Skeletal muscle tissue (tissue), 4 donors: ENCODE data around the gene PFDN6. TPM values are rescaled to one million over a fixed set of nuclear protein-coding genes. Genes with fewer than 3 reads are reported as not detected.
A peak's percentile ranks its signal among the peaks of the same experiment; 100 is the strongest.
"Not testable (repeated sequence)": the region's sequence is repeated elsewhere in the genome, so short reads cannot be mapped to it uniquely, and the experiment has no call there.

ENCODE experiments used
- H3K27ac ChIP-seq: one replicate; pipeline ENCODE4 v1.7.0; 2013; ENCODE audit warnings: mild to moderate bottlenecking, low read depth, low read length, inconsistent platforms
- H3K27me3 ChIP-seq, 3 donors: one replicate each; pipeline ENCODE4 v1.7.0; 2013; ENCODE audit warnings: low read length in 3 of 3; ENCODE audit not compliant: control insufficient read depth in 3 of 3, insufficient read depth in 3 of 3
- H3K36me3 ChIP-seq, 3 donors: one replicate each; pipeline ENCODE4 v1.7.0; 2013; ENCODE audit warnings: low read length in 3 of 3; ENCODE audit not compliant: control insufficient read depth in 3 of 3, insufficient read depth in 3 of 3
- H3K4me1 ChIP-seq, 3 donors: one replicate each; pipeline ENCODE4 v1.7.0; 2013; ENCODE audit warnings: low read length in 3 of 3, mild to moderate bottlenecking in 3 of 3; ENCODE audit not compliant: control insufficient read depth in 3 of 3, insufficient read depth in 3 of 3
- H3K4me3 ChIP-seq, 3 donors: one replicate each; pipeline ENCODE4 v1.7.0; 2013; ENCODE audit warnings: low read length in 3 of 3
- H3K9ac ChIP-seq, 3 donors: one replicate each; pipeline ENCODE4 v1.7.0; 2013; ENCODE audit warnings: low read length in 3 of 3, mild to moderate bottlenecking in 3 of 3, moderate library complexity in 2 of 3, low read depth in 1 of 3
- H3K9me3 ChIP-seq, 3 donors: one replicate each; pipeline ENCODE4 v1.7.0; 2013; ENCODE audit warnings: low read length in 3 of 3; ENCODE audit not compliant: control insufficient read depth in 3 of 3
- total RNA-seq: library from RNA; depleted of rRNA; stranded (reverse); fragments of >200 nt; gene quantifications from one replicate; pipeline ENCODE4 v1.2.3, GENCODE V29; 2014
- donor health status: Osteomylitis.

PFDN6 gene
- total RNA-seq, 1 donor from 2014 or later: 27.1 TPM

DNA sequence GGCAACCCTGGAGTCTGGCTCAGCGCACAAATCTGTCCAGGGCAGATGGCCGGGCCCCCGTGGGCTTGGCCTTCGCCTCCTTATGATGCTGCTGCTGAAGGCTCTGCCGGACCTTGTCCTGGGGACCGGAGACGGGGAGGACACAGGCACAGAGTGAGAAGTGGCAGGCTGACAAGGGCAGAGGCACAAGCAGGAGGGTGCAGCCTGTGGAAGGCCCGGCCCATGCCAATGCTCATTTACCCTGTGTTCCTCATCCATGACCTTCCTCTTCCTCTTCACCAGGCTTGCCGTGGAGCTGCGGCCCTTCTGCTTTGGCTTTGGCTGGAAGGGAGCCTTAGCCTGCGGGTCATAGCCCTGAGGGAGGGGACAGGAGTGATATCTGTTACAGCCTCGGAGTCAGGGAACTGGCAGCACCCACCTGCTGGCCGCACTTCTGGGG lies 10.1 kb upstream of the PFDN6 start:
- Histone ChIP-seq H3K27me3 (no peaks in the 10 kb centered on the region), H3K9ac (peak overlapping the region in 2 of 3 donors; percentile 33 to 54), H3K27ac (no peak overlapping the region), H3K4me3 (no peak overlapping the region), H3K36me3 (peaks cover 47 to 50% (median 50%) of the 10 kb centered on the region in 3 donors), H3K4me1 (peaks cover 41 to 59% (median 51%) of the 10 kb centered on the region in 3 donors), H3K9me3 (no peaks in the 10 kb centered on the region)

DNA sequence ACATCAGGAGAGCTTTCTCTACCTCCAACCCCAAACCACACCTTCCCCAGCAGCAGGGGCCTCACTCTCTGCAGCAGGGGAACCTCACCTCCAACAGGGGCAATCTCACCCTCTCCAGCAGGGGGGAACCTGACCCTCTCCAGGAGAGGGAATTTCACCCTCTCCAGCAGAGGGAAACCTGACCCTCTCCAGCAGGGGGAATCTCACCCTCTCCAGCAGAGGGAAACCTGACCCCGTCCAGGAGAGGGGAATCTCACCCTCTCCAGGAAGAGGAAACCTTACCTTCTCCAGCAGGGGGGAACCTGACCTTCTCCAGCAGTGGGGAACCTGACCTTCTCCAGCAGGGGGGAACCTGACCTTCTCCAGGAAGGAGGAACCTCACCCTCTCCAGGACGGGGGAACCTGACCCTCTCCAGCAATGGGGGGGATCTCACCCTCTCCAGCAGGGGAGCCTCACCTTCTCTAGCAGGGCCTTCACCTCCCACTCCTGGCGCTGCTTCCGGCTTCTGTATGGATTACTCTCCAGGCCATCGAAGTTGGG lies 9.4 kb upstream of the PFDN6 start:
- Histone ChIP-seq H3K4me1 (peaks cover 34 to 51% (median 47%) of the 10 kb centered on the region in 3 donors), H3K9ac (peak overlapping the region in 1 of 3 donors; percentile 54), H3K27me3 (no peaks in the 10 kb centered on the region), H3K9me3 (no peaks in the 10 kb centered on the region), H3K27ac (no peak overlapping the region), H3K36me3 (peaks cover 46 to 49% (median 47%) of the 10 kb centered on the region in 3 donors), H3K4me3 (no peak overlapping the region)

DNA sequence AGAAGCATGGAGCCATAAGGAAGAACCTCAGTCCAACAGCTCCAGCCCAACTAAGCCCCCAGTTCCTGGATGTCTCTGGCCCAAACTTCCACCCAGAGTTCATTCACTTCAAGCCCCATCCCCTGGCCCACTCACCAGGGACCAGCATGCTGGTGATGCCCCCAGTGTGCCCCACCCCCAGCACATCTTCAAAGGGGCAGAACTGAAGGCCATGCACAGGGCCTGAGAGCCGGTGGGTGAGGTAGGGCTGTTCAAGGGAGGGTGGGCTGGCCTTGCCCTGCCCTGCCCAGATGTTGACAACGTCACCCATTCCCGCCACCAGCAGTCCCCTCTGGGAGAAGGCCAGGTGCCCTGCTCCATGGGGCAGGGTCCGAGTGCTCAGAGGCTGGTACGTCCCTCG lies 8.9 kb upstream of the PFDN6 start:
- Histone ChIP-seq H3K36me3 (peaks cover 43 to 47% (median 44%) of the 10 kb centered on the region in 3 donors), H3K27ac (no peak overlapping the region), H3K9me3 (no peaks in the 10 kb centered on the region)

DNA sequence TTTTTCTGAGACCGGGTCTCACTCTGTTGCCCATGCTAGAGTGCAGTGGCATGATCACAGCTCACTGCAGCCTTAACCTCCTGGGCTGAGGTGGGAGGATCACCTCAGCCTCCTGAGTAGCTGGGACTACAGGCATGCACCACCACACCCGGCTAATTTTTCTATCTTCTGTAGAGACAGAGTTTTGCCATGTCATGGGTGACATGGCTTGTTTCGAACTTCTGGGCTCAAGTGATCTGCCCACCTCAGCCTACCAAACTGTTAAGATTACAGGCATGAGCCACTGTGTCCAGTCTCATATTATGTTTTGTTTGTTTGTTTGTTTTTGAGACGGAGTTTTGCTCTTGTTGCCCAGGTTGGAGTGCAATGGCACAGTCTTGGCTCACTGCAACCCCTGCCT lies 4.2 kb upstream of the PFDN6 start:
- peaks cover 40 to 52% (median 44%) of the 10 kb centered on the region in 3 donors for H3K36me3 ChIP-seq
- not testable (repeated sequence) for H3K9me3 ChIP-seq, H3K27ac ChIP-seq, H3K27me3 ChIP-seq, H3K9ac ChIP-seq, H3K4me3 ChIP-seq
- peaks cover 16 to 30% (median 24%) of the 10 kb centered on the region in 3 donors for H3K4me1 ChIP-seq

More for the DNA sequence above, 8.9 kb upstream of the PFDN6 start:
- no peaks in the 10 kb centered on the region for H3K27me3 ChIP-seq
- peak overlapping the region in 1 of 3 donors; percentile 54 for H3K9ac ChIP-seq
- H3K4me1 ChIP-seq: peaks cover 33 to 46% (median 45%) of the 10 kb centered on the region in 3 donors
- no peak overlapping the region for H3K4me3 ChIP-seq

DNA sequence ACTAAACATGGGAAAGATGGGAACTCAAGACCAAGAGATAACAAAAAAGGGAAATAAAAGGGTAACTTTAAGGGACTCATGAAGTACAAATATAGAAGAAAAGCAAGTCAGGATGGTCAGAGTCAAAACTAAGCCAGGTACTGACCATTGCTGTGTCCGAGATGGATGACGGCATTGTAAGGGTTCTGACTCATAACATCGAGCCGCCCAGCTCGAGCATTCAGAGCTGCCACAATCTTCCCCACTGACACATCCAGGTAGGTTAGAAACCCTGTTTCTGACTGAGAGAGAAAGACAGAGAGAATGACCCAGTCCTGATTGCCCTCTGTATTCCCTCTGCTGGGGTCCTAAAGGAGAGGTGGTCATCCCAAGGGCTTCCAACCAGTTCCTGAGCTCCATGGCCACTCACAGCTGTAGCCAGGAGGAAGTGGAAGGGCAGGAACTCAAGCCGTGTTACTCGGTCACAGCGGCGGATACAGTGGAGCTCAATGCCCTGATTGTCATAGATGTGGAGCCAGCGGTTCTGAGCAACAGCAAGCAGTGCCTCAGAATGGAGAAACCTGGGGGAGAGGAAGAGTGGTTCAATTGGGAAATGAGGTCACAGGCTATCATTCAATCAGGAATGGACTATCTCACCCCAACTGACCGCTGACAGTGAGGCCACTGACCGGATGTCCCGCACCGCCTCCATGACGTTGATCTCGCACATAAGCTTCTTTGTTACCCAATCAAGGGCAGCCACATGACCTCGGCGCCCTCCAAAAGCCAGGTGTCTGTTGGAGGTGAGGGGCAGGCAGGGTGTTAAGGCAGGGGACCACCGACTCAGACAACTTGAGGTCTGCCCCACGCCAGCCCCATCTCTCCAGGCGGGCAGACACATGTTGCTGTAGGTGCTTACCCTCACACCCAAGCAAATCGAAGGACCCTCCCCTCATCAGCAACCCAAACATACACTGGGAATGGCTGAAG lies 2.2 kb upstream of the PFDN6 start:
- H3K9ac ChIP-seq: no peak overlapping the region
- no peaks in the 10 kb centered on the region for H3K27me3 ChIP-seq
- no peak overlapping the region for H3K27ac ChIP-seq
- H3K4me1 ChIP-seq: peaks cover 19 to 29% (median 23%) of the 10 kb centered on the region in 3 donors
- H3K36me3 ChIP-seq: peaks cover 42 to 49% (median 48%) of the 10 kb centered on the region in 3 donors
- H3K9me3 ChIP-seq: no peaks in the 10 kb centered on the region
- H3K4me3 ChIP-seq: no peak overlapping the region

DNA sequence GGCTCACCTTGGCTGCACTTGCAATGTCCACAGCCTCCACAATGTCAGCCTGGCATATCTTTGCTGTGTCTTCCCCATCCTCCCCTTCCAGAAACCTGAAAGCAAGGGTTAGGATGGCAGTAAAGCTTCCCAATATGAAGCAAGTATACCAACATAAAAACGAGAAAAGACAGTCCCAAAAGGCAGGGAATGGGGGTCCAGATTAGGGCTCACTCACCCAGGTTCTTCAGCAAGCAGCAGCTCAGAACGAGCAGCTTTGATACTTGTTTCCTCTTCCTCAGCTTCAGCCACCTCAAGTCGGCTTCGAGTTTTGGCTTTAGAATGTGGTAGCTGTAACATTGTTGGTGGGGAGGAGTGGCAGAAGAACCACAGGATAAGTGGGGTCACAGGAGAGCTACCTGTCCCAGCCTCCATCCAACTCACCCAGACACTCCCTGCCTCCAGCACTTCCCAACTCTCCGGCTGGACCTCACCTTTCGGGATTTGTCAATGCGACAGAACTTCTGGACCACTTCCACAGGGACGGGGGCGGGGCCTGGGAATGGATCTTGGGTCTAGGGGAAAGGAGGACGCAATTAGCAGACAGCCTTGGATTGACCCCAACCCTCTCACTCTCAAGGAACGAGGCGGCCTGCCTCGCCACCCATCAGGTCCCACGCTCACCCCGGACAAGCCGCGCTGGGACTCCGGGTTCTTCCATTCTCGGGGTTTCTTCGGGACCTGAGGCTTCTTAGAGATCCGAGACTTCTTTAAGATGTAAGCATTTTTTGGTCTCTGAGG lies 1.1 kb upstream of the PFDN6 start:
- no peaks in the 10 kb centered on the region for H3K9me3 ChIP-seq
- peak overlapping the region; percentile 90 to 96 (median 95) for H3K4me3 ChIP-seq
- peaks cover 19 to 29% (median 23%) of the 10 kb centered on the region in 3 donors for H3K4me1 ChIP-seq
- H3K27ac ChIP-seq: peak overlapping the region; percentile 80
- H3K36me3 ChIP-seq: peaks cover 50 to 54% (median 50%) of the 10 kb centered on the region in 3 donors
- H3K27me3 ChIP-seq: no peaks in the 10 kb centered on the region
- H3K9ac ChIP-seq: peak overlapping the region; percentile 93 to 95 (median 93)

DNA sequence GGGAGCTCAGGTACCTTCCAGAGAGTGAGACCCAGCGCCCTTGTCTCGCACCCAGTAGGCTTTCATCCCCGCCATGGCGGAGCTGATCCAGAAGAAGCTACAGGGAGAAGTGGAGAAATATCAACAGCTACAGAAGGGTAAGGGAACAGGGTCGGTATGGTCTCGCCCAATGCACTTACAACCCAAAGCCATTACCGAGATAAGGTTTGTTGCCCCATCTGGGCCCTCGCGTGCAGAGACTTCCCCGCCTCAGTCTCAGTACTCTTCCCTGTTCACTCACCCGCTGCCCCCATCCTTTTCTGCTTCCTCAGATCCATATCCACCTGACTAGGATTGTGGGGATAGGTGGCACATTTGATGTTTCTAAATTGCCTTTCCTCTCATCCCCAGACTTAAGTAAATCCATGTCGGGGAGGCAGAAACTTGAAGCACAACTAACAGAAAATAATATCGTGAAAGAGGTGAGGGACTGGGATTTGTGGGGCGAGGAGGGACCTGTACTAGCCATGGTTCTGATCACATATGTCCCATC lies 449 bp downstream of the PFDN6 start:
- peak overlapping the region; percentile 93 to 95 (median 93) for H3K9ac ChIP-seq
- H3K4me3 ChIP-seq: peak overlapping the region; percentile 90 to 96 (median 95)
- H3K27me3 ChIP-seq: no peaks in the 10 kb centered on the region
- no peaks in the 10 kb centered on the region for H3K9me3 ChIP-seq
- peak overlapping the region; percentile 80 for H3K27ac ChIP-seq
- H3K36me3 ChIP-seq: peaks cover 54 to 56% (median 55%) of the 10 kb centered on the region in 3 donors
- H3K4me1 ChIP-seq: peaks cover 19 to 29% (median 23%) of the 10 kb centered on the region in 3 donors

DNA sequence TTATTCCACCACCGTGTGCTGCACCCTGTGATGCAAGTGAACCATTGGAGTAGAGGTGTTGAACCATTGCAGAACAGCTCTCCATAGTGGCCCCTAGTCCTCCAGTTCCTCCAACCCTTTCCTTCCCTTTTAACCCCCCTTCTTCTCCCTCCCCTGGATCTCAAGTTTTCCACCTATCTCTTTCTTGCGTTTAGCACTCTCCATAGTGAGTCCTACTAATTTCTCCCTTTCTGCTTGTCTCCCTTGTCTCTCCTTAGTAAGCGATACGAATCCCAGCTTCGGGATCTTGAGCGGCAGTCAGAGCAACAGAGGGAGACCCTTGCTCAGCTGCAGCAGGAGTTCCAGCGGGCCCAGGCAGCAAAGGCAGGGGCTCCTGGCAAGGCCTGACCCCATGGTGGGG lies 1.1 kb downstream of the PFDN6 start:
- Histone ChIP-seq H3K9ac (peak overlapping the region; percentile 93 to 95 (median 93)), H3K36me3 (peaks cover 58 to 61% (median 60%) of the 10 kb centered on the region in 3 donors), H3K27me3 (no peaks in the 10 kb centered on the region), H3K27ac (no peak overlapping the region), H3K9me3 (no peaks in the 10 kb centered on the region), H3K4me3 (peak overlapping the region; percentile 90 to 96 (median 95)), H3K4me1 (peaks cover 19 to 29% (median 23%) of the 10 kb centered on the region in 3 donors)

DNA sequence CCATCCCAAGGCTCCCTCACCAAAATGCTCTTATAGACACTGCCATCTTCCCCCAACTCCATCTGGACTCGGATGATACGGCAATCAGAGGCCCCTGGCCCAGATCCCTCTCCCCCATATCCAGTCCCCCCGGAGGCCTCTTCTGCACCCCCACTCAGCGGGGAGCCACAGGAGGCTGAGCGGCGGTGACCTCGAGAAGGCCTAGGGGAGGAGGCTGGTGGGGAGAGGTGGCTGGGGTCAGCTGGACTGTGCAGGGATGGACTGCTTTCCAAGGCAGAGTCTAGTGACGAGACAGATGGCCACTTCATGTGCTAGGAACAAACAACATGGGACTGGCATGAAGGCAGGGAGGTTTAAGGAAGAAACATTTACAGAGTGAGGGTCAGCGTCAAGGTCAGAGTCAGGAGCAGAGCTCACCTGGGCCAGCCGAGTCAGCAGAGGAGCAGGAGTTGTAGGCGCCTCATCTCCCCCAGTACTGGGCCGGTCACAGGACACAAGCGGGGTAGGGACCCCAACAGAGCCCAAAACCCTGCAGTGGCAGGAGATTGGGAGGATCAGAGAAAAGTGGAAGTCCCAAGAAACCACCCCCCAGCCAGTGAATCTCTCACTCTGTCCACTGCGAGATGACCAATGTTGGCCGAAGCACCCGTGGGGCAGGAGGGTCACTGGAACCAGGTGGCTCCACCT lies 3.7 kb downstream of the PFDN6 start:
- Histone ChIP-seq H3K9me3 (no peaks in the 10 kb centered on the region), H3K27ac (no peak overlapping the region), H3K27me3 (no peaks in the 10 kb centered on the region), H3K4me1 (peaks cover 25 to 35% (median 26%) of the 10 kb centered on the region in 3 donors), H3K36me3 (peaks cover 53 to 54% (median 53%) of the 10 kb centered on the region in 3 donors), H3K4me3 (no peak overlapping the region), H3K9ac (no peak overlapping the region)
